Middle frontal gyrus (tissue), 1 donor: ENCODE measurements around the gene TPGS1.
A peak's percentile ranks its signal among the peaks of the same experiment; 100 is the strongest.

Experiments used
- DNase-seq: peaks from one replicate; pipeline ENCODE4 v3.0.0-alpha.2; 2015; ENCODE audit warnings: low spot score; ENCODE audit errors: extremely low spot score

Gene TPGS1

DNA sequence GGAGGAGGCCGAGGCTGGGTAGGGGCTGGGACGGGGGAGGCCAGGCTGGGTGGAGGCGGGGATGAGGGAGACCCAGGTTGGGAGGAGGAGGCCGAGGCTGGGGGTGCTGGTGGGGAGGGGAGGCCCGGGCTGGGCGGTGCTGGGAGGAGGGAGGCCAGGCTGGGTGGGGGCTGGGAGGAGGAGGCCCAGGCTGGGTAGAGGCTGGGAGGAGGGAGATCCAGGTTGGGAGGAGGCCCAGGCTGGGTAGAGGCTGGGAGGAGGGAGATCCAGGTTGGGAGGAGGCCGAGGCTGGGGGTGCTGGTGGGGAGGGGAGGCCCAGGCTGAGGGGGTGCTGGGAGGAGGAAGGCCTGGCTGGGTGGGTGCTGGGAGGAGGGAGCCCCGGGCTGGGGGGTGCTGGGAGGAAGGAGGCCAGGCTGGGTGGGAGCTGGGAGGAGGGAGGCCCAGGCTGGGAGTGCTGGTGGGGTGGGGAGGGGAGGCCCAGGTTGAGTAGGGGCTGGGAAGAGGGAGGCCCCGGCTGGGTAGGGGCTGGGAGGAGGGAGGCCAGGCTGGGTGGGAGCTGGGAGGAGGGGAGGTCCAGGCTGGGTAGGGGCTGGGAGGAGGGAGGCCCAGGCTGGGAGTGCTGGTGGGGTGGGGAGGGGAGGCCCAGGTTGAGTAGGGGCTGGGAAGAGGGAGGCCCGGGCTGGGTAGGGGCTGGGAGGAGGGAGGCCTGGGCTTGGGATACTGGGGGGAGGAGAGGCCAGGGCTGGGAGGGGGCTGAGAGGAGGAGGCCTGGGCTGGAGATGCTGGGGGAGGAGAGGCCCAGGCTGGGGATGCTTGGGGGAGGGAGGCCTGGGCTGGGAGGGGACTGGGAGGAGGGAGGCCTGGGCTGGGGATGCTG, 10.7 kb downstream of the TPGS1 start:
- no peak for DNase-seq

DNA sequence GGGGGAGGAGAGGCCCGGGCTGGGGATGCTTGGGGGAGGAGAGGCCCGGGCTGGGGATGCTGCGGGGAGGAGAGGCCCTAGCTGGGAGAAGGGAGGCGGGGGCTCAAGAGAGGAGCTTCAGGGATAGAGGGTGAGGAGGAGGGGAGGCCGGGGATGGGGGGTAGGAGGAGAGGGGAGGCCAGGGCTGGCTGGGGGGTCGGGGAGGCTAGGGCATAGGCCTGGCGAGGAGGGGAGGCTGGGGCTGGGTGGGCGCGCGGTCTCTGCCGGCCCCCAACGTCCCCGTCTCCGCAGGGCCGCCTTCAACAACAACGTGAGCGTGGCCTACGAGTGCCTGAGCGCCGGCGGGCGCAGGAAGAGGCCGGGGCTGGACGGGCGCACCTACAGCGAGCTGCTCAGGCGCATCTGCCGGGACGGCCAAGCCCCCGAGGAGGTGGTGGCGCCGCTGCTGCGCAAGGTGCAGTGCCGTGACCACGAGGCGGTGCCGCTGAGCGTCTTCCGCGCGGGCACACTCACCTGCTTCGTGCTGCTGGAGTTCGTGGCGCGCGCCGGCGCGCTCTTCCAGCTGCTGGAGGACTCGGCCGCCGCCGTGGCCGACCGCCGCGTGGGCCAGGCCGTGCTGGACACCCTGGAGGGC, 11.4 kb downstream of the TPGS1 start:
- no peak for DNase-seq

DNA sequence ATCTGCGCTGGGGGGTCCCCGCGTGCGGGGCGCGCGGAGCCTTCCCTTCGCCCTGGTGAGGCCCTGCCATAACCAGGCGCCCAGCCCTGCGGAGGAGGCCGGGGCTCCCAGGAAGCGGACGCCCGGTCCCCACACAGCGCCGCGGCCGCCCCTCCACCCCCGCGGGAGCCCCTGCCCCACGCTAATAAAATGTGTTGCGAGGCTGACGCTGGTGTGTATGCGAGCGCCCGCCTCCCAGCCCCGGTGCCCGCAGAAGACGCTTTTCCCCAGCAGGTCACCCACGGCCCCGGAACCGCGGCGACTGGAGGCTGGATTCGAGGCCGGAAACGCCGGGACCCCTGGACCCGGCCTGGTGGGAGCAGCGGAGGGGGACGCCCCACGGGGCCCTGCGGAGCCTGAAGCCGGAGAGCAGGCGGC, 12.2 kb downstream of the TPGS1 start:
- no peak for DNase-seq

DNA sequence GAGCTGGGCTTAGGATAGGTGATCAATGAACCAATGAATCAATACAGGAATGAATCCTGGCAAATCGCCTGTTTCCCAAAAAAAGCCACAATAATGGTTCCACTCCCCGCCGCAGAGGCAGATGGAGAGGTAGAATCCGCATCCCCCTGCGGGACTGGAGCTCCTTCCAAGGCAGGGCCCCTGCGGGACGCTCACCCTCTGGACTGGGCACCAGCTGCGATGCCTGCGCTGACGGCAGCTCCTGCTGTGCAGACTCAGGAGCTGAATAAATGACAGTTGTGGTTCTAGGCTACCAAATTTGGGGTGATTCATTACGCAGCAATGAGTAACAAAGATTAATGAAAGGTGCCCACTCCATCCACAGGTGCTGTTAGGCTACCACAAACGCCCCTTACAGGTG, 15.4 kb downstream of the TPGS1 start:
- DNase-seq: no peak

DNA sequence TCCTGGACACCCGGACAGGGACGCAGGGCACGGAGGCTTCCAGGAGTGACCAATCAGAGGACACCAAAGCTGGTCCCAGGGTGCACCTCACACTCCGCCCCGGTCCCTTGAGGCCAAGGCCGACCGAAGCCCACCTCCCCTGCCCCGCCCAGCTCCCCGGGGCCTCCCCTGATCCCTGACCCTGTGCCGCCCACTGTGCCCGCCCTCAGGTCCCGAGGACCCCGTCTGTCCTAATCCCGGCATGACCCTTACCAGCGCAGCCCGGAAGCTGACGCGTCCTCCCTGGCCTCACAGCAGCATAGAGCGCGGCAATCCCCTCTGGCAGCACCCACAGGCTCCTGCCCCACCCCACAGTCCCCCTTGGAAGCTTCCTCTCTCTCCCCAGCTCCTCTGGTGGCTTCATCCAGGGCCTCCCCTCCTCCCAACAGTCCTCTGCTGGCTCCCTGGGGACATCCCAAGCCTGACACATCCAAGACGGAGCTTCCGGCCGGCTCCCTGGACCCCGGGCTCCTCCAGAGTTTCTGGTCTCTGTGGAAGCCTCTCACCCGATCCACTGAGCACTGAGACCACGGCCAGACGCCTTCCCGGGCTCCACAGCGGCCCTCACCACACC, 16.9 kb downstream of the TPGS1 start:
- no peak for DNase-seq

DNA sequence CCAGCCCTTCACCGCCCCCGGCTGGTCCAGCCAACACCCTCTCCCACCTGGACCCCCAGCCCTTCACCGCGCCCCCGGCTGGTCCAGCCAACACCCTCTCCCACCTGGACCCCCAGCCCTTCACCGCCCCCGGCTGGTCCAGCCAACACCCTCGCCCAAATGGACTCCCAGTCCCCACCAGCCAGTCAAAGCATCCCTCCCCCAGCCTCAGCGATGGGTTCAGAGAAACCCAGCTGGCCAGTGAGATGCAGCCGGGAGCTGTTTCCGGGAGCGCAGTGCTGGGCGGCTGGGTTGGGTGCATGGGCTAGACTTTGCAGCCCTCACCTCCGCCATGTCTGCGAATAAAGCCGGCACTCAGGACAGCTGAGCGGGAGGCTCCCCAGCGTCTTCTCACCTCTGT, 17.7 kb downstream of the TPGS1 start:
- DNase-seq: no peak

DNA sequence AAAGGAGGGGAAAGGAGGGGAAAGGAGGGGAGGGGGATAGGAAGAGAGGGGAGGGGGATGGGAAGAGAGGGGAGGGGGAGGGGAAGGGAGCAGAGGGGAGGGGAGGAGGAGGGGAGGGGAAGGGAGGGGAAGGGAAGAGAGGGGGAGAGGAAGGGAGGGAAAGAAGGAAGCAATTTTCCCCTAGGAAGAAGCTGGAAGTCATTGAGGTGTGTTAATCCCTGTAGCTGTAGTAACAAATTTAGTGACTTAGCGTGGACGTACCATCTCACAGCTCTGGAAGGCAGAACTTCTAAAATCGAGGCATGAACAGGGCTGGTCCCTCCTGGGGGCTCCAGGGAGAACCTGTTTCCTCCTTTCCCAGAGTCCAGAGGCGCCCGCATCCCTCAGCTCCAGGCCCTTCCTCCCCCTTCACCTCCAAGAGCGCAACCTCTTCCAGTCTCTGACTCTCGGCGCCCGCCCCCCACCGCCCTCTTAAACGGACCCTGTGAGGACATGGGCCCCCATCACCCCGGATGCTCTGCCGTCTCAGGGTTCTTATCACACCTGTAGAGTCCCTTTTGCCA, 18.6 kb downstream of the TPGS1 start:
- no peak for DNase-seq

DNA sequence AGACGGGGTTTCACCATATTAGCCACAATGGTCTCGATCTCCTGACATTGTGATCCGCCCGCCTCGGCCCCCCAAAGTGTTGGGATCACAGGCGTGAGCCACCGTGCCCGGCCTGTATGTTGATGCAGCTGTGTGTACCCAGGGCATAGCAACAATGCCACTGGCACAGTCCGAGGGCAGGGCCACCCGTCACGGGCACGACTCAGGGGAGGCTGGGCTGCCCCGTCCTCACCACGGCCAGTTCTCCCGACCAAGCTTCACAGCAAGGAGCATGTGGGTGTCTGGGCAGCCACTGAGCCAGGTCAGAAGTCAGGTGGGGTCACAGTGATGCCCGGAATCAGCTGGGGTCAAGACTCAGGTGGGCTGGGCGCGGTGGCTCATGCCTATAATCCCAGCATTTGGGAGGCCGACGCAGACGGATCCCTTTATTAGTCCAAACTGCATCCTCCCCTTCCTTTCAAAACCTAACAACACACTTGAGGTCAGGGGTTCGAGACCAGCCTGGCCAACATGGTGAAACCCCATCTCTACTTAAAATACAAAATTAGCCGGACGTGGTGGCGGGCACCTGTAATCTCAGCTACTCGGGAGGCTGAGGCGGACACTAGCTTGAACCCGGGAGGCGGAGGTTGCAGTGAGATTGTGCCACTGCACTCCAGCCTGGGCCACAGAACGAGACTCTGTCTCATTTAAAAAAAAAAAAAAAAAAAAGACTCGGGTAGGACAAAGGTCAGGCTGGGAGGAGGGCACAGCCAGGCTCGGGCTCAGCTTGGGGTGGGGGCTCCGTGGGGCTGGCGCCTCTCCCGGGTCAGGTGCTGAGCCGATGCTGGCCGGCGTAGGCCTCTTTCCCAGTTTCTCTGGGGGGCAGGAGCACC, 23.1 kb downstream of the TPGS1 start:
- DNase-seq: no peak

DNA sequence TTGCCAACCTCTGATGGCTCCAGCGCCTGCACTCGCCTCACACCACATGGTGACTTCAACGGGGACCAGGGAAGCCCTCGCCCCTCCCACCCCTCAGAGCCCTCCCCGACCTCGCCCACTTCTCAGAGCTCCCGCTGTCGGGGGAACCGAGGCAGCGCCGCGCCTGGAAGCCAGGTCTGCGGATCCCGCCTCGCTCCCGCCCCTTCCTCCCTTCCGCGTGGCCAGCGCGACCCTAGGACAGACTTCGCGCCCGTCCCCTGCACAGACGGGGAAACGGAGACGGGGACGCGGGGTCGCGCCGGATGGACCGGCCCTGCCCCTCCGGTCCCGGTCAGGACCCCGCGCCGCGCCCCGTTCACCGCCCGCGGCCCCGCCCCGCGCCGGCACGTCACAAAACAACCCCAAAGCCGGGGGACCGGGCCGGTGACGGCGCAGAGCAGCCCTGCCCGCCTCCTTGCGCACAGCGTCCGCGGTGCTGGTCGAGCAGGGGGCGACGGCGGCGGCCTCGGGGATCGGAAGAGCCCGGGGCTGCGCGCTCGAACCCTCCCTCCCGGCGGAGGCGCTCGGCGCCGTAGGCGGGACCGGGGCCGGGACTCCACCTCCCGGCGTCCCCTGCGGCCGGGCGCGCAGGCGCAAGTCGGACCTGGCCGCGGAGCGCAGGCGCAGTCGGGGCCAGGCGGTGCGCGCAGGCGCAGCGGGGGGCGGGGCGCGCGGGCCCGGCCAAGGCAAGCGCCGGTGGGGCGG, 23.9 kb downstream of the TPGS1 start:
- DNase-seq: peak; percentile 14

DNA sequence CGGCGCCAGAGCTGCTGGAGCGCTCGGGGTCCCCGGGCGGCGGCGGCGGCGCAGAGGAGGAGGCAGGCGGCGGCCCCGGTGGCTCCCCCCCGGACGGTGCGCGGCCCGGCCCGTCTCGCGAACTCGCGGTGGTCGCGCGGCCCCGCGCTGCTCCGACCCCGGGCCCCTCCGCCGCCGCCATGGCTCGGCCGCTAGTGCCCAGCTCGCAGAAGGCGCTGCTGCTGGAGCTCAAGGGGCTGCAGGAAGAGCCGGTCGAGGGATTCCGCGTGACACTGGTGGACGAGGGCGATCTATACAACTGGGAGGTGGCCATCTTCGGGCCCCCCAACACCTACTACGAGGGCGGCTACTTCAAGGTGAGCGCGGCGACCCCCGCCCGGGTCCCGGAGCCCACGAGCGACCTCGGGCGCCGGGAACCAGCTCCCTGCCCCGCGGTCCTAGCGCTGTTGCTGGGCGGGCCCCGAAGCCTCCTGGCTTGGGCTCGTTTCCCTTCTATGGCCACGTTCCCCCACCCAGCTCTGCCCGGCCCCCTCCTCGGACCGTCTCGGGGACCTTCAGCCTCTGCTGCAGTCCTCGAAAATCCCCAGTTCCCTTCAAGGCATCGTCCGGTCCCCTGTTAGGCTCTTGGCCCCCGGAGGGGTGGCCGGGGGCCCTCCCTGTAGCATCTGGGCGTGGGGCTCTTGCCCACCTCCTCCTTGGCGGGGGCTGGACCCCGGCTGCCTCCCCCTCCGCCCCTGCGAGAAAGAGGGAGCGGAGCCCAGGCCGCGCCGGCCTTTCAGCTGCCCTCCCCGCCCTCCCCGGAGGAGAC, 24.7 kb downstream of the TPGS1 start, which contains the start of gene CDC34:
TSS of gene CDC34 (plus strand) at position 8 of the 808 bp plus-strand sequence. CDS start at position 180, 172 bp downstream.
- DNase-seq: no peak

DNA sequence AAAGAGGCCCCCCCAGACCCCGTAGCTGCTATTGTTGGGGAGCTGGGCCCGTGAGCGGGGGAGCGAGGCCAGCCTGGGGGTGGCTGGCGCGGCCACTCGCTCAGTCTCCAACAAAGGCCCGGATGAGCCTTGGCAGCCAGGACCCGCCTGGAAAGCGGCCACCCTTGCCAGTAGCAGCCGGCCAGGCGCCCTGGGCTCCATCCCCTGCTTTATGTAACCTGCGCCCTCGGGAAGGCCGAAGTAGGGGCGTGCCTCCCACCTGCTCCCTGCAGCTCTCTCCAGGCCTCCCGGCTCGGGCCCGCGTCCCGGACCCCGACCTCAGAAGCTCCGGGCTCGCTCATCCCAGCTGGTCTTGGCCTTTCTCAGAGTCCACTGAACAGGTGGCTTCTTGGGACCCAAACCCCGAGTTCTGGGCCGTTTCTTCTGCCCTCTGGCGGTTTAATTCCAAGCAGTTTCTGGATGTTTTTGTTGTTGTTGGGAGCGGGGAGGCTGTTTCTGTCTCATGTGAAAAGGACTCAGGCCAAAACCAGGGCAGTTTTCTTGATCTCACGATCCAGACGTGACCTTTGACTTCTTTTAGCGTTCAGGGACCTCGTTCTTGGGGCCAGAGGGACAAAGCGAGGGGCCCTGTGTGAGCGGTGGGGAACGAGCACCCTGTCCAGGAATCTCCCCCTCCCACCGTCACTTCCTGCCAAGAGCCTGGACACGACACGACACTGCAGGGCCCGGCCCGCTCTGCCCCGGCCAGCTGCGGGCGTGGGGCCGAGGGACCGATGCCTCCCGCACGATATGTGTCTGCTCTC, 25.5 kb downstream of the TPGS1 start:
- peak; percentile 38 for DNase-seq

DNA sequence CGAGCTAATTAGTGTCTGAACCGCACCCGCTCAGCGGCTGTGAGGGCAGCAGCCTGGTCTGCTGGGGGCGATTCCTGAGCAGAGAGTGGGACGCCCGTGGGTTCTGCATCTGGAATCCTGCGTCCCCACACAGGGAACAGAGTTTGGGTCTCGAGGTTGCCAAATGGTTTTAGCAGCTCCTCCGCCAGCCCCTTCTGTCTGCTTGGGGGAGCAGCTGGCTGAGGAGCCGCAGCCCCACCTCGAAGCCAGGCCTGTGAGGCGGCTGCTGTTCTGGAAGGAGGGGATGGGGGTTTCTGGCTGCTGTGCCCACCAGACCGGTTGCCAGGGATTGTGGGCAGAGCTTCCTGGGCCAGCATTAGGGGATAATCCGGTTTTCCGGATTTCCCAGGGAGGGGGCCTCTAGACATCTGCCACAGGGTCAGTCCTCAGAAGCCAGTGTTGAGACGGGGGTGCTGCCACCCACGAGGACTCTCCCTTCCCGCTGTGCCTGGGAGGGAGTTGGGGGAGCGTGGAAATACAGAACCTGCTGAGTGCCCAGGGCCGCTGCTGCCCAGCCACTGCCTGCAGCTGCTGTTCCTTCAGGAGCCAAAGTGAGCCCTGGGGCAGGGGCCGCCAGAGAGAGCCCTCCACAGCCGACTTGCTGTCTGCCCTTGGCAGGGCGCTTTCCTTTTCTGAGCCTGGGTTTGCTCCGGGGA, 26.2 kb downstream of the TPGS1 start:
- DNase-seq: no peak

DNA sequence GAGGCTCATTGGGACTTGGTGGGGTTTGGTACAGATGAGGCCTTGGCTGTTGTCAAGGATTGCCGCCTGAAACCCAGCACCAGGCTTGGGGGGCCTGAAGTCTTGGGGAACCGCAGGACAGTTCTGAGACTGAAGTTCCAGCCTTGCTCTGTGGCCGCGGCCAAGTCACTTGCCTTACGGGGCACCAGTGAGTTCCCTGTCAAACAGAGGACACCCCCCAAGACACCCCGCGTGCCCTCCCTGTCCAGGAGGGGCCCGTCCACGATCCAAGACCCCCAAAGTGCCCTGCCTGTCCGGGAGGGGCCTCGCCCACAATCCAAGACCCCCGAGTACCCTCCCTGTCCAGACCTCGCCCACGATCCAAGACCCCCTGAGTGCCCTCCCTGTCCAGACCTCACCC, 26.8 kb downstream of the TPGS1 start:
- no peak for DNase-seq

DNA sequence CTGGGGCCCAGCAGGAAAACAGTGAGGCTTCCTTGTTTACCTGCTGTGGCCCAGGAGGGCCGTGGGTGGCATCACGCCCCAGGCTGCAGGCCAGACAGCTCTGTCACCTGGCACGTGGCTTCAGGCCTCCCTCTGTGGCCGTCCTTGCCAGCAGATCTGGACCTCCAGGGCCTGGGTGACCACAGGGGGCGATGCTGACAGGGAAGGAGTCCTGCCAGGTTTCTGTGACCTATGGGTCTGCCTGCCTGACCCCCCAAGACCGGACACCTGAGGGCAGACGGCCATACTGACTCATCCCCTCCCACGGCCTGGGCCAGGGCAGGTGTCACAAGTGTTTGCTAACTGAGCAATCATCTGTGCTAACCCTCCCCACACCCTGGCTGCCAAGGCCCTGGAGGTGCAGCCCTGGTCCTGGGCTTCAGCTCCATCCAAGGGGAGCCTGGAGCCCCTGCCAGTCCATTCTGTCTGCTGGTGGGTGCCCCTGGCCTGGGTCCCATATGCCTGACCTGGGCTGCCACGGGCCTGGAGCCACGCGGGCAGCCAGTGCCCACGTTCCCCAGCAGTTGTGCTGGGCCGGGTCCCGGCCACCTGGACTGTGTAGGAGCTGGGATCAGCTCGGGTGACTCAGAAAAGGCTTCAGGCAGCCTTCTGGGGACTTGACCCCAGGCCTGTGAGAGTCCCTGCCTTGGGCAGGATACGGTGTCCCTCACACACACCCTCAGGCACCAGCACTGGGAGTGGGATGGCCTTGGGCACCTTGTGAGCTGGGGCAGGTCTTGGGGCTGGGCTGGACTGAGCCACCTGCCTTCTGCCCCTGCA, 27.9 kb downstream of the TPGS1 start:
- DNase-seq: no peak

DNA sequence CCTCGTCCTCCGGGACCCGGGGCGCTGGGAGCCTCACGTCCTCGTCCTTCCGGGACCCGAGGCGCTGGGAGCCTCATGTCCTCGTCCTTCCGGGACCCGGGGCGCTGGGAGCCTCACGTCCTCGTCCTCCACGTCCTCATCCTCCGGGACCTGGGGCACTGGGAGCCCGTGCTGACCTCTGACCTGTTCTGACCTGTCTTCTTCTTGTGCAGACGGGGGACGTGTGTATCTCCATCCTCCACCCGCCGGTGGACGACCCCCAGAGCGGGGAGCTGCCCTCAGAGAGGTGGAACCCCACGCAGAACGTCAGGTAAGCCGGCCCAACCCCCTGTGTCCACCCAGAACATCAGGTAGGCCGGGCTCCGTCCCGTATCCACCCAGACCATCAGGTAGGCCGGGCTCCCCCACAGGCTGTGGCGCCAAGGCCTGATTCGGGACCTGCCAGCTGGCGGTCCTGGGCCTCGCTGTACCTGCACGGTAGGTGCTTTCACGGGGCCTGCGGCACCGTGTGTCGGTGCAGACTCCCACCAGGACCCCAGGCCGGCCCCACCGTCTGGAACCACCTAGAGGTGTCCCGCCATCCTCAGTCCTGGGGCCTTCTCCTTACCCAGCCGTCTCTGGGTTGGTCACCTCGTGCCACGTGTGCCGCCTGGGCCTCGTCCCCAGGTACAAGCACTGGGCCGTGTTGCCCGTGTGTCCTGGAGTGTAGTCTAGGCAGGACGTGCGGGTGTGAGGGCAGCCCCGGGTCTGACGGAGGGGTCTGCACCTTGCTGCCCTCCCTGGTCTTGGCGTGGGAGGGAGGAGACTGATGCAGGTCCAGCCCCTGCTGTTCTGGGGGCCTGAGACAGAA, 29.0 kb downstream of the TPGS1 start:
- DNase-seq: no peak

DNA sequence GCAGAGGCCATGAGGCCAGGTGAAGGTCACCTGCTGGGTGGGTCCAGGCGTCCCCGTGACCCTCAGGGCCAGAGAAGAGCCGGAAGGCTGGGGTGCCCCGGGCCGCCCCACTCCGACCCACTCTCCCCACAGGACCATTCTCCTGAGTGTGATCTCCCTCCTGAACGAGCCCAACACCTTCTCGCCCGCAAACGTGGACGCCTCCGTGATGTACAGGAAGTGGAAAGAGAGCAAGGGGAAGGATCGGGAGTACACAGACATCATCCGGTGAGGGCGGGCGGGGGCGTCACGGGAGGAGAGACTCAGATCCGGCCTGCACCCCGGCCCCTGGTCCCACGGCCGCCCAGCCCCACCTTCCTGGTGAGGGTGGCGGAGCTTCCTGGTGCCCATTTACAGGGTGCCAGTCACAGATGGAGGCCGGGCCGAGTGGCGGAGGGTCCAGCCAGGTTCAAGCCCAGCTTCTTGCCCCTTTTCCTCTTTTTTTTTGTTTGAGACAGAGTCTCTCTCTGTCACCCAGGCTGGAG, 29.6 kb downstream of the TPGS1 start:
- no peak for DNase-seq
